ENCODE results near the gene ATAT1. TPM values are rescaled to one million over a fixed set of nuclear protein-coding genes. Genes with fewer than 3 reads are reported as not detected.

Gene ATAT1
- total and polyA plus RNA-seq, 10 of the 15 experiments (the other 5 are each of a cell fraction or from before 2014, with no cell fraction given), result 1.1 to 14.2 (median 6.9) TPM

DNA sequence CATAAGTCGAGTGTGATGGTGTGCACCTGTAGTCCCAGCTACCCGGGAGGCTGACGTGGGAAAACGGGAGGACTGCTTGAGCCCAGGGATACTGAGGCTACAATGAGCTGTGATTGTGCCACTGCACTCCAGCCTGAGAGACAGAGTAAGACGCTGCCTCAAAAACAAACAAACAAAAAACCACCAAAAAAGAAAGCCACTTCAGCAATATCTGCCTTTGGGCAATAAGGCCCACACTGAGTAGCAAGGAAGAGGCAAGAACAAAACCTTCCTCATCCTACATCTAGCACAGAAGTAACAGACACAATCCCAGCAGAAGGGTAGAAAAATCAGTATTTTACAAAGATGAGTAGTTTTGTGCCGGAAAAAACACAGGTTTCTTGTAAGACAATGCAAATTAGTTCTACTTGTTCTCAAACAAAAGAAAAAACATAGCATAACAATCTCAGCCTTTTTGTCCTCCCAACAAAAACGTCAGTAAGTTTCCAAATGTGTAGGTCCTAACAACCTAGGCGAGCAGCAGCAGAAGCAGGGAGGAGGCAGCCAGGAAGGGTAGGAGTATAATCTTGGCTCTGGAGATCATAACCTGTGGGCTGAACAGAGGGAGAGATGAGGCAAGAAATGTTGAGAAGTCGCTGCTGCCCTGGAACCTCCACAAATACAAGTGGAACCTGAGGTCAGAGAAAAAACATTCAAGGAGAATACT, 15.4 kb upstream of the ATAT1 start:
- intact Hi-C loops (cut with micrococcal nuclease; ENCODE audit: unreplicated experiment) (no loop called here), in situ Hi-C loops (cut with MboI) (no loop called here)
- Histone ChIP-seq H3K4me2 (ENCODE audit: control insufficient read depth, insufficient read depth) (no peak overlapping the region), H3K27ac (ENCODE audit: control insufficient read depth, insufficient read depth) (no peak overlapping the region), H4K20me1 (ENCODE audit: control insufficient read depth, insufficient read depth) (0 out of 2 replicates have a peak, but pooled peaks cover 8% of the 10 kb centered on the region), H3K27me3 (replicated peaks in 1 of 2; ENCODE audit: control insufficient read depth in 2 of 2, insufficient read depth in 2 of 2, low read length in 1 of 2) (no peaks in the 10 kb centered on the region), H3K79me2 (ENCODE audit: control insufficient read depth, insufficient read depth, low read length) (peaks cover 31% of the 10 kb centered on the region), H3K4me1 (ENCODE audit: control insufficient read depth, insufficient read depth, low read length) (peaks cover 3% of the 10 kb centered on the region), H3K4me3 (no peak overlapping the region), H3K9ac (ENCODE audit: control insufficient read depth, insufficient read depth, low read length) (no peak overlapping the region), H3K36me3 (ENCODE audit: control insufficient read depth in 2 of 2, insufficient read depth in 2 of 2, low read length in 1 of 2) (peaks cover 6 to 56% of the 10 kb centered on the region in 2 experiments), H3K9me3 (replicated peaks; ENCODE audit: control insufficient read depth, insufficient read depth, low read length) (no peaks in the 10 kb centered on the region; the same call in 2 of the 3 replicates), H2AFZ (ENCODE audit: control insufficient read depth, low read depth, low read length) (no peak overlapping the region)
- ATAC-seq, result no peak
- TF ChIP-seq RUNX3 (IDR thresholded peaks at IDR 0.05; ENCODE audit: low read length) (no peak), MXI1 (IDR thresholded peaks at IDR 0.05; ENCODE audit: low read depth, low read length) (no peak), POLR2AphosphoS5 (IDR thresholded peaks at IDR 0.05; ENCODE audit: low read length) (no peak), KLF5 (IDR thresholded peaks at IDR 0.05; ENCODE audit: partially characterized antibody) (no peak), IKZF2 (IDR thresholded peaks at IDR 0.05) (no peak), SMARCA5 (IDR thresholded peaks at IDR 0.05) (no peak), SP1 (IDR thresholded peaks at IDR 0.05; ENCODE audit: low read depth, low read length) (no peak), RAD51 (IDR thresholded peaks at IDR 0.05) (no peak), NBN (IDR thresholded peaks at IDR 0.05) (no peak), TCF12 (IDR thresholded peaks at IDR 0.05; ENCODE audit: low read depth, low read length) (no peak), SUPT20H (IDR thresholded peaks at IDR 0.05; ENCODE audit: borderline replicate concordance, control insufficient read depth, low read depth, low read length) (no peak), EGR1 (IDR thresholded peaks at IDR 0.05; ENCODE audit: borderline replicate concordance in 1 of 2, low read depth in 2 of 2, low read length in 2 of 2) (no peak), LARP7 (IDR thresholded peaks at IDR 0.05) (no peak)
- TF ChIP-seq, protein P1, sequence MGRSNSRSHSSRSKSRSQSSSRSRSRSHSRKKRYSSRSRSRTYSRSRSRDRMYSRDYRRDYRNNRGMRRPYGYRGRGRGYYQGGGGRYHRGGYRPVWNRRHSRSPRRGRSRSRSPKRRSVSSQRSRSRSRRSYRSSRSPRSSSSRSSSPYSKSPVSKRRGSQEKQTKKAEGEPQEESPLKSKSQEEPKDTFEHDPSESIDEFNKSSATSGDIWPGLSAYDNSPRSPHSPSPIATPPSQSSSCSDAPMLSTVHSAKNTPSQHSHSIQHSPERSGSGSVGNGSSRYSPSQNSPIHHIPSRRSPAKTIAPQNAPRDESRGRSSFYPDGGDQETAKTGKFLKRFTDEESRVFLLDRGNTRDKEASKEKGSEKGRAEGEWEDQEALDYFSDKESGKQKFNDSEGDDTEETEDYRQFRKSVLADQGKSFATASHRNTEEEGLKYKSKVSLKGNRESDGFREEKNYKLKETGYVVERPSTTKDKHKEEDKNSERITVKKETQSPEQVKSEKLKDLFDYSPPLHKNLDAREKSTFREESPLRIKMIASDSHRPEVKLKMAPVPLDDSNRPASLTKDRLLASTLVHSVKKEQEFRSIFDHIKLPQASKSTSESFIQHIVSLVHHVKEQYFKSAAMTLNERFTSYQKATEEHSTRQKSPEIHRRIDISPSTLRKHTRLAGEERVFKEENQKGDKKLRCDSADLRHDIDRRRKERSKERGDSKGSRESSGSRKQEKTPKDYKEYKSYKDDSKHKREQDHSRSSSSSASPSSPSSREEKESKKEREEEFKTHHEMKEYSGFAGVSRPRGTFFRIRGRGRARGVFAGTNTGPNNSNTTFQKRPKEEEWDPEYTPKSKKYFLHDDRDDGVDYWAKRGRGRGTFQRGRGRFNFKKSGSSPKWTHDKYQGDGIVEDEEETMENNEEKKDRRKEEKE (IDR thresholded peaks at IDR 0.05), result no peak
- SMC1A ChIA-PET (ENCODE audit: uncharacterized antibody, unreplicated experiment), result interaction anchor here (1.2 to 1.4 kb wide), 3 partner anchors 11 to 62 kb away, joined by 3 read pairs; no protein-coding TSS in a partner anchor
- RAD21 ChIA-PET (ENCODE audit: unreplicated experiment), result interaction anchor here (0.8 to 2.2 kb wide), 3 partner anchors 11 to 120 kb away, joined by 3 to 7 read pairs (median 3); partner anchors contain the start of gene DHX16
- whole genome bisulfite sequencing (ENCODE audit: insufficient coverage, insufficient replicate concordance, low lambda C conversion rate, missing lambda C conversion rate), result 71% methylated on average over 9 of the region's 9 CpGs
- no peak for FAIRE-seq
- no TSS peak for BruUV-seq (replicated peaks)
- POLR2A ChIA-PET, result interaction anchor here (0.8 to 1.5 kb wide), 4 partner anchors 11 to 35 kb away, joined by 3 to 8 read pairs (median 6); partner anchors contain the start of gene C6orf136
- CTCF ChIA-PET, result interaction anchor here (0.7 to 2.6 kb wide), 5 partner anchors 15 to 120 kb away, joined by 3 to 13 read pairs (median 6); no protein-coding TSS in a partner anchor
- DNase-seq (ENCODE audit: low read depth, low spot score), result no peak

All from GM12878 (cell line).